ENCODE results near the gene ABCB11.

ABCB11 gene

DNA sequence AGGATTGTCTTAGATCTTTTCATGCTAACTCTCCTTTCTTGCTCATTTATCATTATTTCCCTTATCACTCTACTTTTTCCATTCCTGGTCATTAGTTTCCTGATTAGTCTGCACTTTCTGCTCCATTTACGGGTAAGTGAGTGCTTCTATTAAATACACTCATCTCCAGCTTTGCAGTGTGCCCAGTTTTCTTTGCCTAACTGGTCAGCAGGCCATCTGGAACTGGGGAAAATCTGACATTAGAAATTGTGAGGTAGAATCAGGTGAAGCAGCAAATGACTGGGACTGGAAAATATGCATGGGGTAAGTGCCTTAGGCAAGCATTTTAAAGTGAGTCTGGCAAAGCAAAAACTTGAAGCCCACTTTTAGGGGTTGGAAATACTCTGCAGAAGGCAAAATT lies 100.9 kb downstream of the ABCB11 start:
- DNase-seq (ENCODE audit: low read depth in 2 of 2): no peak

- DNase-seq (ENCODE audit: low read depth in 2 of 2): no peak
These were observed 102.1 kb downstream of the ABCB11 start for GRCh38 chr2:168929031-168929430.

- DNase-seq (ENCODE audit: low read depth in 2 of 2): no peak
These were observed 102.9 kb downstream of the ABCB11 start for GRCh38 chr2:168928113-168928831.

GRCh38 chr2:168926621-168927386 lies 104.3 kb downstream of the ABCB11 start:
- DNase-seq (ENCODE audit: low read depth in 2 of 2): no peak

GRCh38 chr2:168920504-168921157 lies 110.5 kb downstream of the ABCB11 start:
- DNase-seq (ENCODE audit: low read depth in 2 of 2): no peak

GRCh38 chr2:168916331-168916675 lies 114.8 kb downstream of the ABCB11 start:
- DNase-seq (ENCODE audit: low read depth in 2 of 2): no peak

- no peak for DNase-seq (ENCODE audit: low read depth in 2 of 2)
These were observed 115.4 kb downstream of the ABCB11 start for GRCh38 chr2:168915441-168916330.

DNA sequence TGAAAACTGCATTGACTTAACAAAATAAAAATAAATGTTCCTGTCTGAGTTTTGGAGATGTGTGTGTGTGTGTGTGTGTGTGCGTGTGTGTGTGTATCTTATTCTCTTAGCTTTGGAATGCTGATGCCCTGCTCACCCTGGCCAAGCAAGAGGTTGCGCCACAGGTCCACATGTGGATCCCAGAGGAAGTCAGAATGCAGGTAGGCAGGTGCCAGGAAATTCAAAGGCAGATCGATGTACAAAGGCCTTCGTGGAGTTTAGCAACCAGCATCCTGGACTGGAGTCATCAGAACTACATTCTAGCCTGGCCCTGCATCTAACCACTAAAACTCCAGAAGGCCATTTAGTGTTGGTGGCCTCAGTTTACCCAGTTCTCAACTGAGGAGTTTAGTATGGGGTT lies 117.6 kb downstream of the ABCB11 start:
- DNase-seq (ENCODE audit: low read depth in 2 of 2): no peak

GRCh38 chr2:168912901-168913369 lies 118.2 kb downstream of the ABCB11 start:
- DNase-seq (ENCODE audit: low read depth in 2 of 2): no peak

GRCh38 chr2:168912466-168912865 lies 118.7 kb downstream of the ABCB11 start:
- DNase-seq (ENCODE audit: low read depth in 2 of 2): no peak

GRCh38 chr2:168910330-168910729 lies 120.8 kb downstream of the ABCB11 start:
- DNase-seq (ENCODE audit: low read depth in 2 of 2): no peak

- DNase-seq (ENCODE audit: low read depth in 2 of 2): no peak
These were observed 123.0 kb downstream of the ABCB11 start for GRCh38 chr2:168907940-168908662.

GRCh38 chr2:168904358-168904757 lies 126.8 kb downstream of the ABCB11 start:
- no peak for DNase-seq (ENCODE audit: low read depth in 2 of 2)

DNA sequence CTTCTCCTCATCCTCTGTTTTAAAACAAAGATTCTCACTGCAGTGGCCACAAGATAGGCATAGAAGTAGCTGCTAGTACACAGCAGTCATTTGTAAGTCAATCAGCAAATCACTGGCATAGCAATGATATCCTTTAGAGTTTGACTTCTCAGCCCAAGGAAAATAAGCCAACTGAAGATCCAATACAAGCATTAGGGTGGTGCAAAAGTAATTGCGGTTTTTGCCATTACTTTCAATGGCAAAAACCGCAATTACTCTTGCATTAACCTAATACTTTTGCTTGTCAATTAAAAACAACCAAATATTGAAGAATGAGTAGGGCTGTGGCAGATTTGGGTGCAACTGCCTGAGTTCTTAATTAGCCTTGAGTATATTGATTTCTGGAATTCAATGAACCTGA lies 127.2 kb downstream of the ABCB11 start:
- DNase-seq (ENCODE audit: low read depth in 2 of 2): no peak

GRCh38 chr2:168901003-168901402 lies 130.1 kb downstream of the ABCB11 start, which contains the start of gene G6PC2:
Gene G6PC2 (plus strand): TSS chr2:168901291. CDS start chr2:168901332, 41 bp downstream.
- no peak for DNase-seq (ENCODE audit: low read depth in 2 of 2)

DNA sequence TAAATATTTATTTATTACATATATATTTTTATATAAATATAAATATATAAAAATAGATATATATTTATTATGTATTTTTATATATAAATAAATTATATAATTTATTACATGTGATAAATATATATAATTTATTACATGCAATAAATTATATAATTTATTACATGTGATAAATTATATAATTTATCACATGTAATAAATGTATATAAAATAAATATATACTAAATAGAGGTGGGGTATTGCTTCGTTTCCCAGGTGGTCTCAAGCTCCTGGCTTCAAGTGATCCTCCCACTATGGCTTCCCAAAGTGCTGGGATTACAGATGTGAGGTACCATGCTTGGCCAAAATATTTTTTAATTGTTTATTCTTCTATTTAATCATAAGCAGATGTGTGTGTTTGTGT lies 133.7 kb downstream of the ABCB11 start:
- DNase-seq (ENCODE audit: low read depth in 2 of 2): no peak

DNA sequence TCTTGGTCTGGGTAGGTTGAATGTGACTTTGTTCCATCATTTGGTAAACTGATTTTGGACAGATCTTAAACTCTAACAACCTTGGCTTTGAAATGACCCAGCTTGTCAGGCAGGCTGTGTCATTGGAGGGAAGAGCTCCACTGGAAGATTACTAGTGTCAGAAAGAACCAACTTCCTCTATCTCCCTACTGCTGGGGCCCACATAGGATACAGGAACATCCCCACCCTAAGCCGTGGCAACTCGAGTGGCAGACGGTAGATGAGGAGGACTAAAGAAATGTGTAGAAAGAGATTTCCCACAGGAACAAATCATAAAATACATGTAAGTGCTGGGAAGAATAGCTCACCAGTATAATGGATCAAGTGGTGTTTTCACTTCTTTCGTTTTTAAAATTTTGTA lies 134.3 kb downstream of the ABCB11 start:
- DNase-seq (ENCODE audit: low read depth in 2 of 2): no peak

- no peak for DNase-seq (ENCODE audit: low read depth in 2 of 2)
These were observed 135.4 kb downstream of the ABCB11 start for GRCh38 chr2:168895771-168896170.

GRCh38 chr2:168894720-168895119 lies 136.4 kb downstream of the ABCB11 start:
- no peak for DNase-seq (ENCODE audit: low read depth in 2 of 2)

- no peak for DNase-seq (ENCODE audit: low read depth in 2 of 2)
These were observed 137.0 kb downstream of the ABCB11 start for GRCh38 chr2:168894101-168894500.

DNA sequence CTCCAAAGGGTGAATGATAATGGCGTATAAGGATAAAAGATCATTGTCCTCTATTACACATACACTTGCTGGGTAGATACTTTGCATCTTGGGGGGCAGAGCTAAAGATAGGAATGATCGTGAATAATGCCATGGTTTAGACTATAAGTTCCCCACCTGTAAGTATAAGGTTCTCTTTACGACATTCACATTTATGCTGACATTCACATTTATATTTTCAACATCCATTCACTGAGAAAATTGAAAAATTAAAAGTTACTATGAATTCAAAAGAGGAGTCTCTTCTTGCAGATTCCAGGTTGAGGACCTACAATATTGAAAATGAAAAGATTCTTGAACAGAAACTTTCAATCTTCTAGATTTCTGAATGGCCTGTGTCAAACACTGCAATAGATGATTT lies 138.8 kb downstream of the ABCB11 start:
- no peak for DNase-seq (ENCODE audit: low read depth in 2 of 2)

Measured in stimulated activated CD4-positive, alpha-beta T cell treated with anti-CD3 and anti-CD28 coated beads, Interleukin-1b, Interleukin-23, amount 100 ng/mL, for 4 hours (primary cell).